ENCODE results near the gene IRAK2. TPM values are rescaled to one million over a fixed set of nuclear protein-coding genes. Genes with fewer than 3 reads are reported as not detected.
A peak's percentile ranks its signal among the peaks of the same experiment; 100 is the strongest.

Gene IRAK2
- 2.6 TPM for polyA plus RNA-seq (2013, experiment 1 of 2)
- polyA plus RNA-seq (2013, experiment 2 of 2): 2.4 TPM

DNA sequence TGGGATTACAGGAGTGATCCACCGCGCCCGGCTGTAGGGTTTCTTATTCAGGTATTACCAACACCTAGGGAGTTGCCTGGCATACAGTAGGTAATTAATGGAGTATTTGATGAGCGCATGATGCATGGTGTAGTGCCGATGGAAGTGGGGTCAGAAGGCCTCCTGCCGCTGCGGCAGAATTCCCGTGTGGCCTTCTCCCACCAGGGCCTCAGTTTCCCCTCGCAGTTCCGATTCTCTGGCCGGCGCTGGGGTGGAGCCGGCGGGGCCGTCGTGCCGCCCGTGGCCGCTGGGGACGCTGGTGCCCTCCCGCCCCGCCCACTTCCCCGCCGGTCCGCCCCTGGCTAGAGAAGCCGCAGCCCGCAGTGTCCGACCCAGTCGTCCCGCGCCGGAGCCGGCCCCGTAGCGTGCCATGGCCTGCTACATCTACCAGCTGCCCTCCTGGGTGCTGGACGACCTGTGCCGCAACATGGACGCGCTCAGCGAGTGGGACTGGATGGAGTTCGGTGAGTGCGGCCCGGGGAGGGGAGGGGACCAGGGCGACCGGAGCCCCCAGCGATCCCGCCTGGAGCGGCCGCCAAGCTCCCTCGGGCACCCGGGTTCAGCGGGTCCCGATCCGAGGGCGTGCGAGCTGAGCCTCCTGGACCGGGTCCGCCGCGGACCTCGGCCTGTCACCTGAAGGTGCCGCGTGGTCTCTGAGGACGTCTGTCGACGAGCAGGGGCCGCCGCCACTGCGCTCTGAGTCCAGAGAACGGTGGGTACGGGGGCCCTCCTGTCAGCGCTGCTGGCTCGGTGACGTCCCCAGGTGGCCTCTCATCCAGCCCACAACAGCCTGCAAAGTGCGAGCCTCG is at the start of gene IRAK2:
Gene IRAK2 (plus strand): TSS at position 374 of the 848 bp plus-strand sequence. CDS start 36 bp downstream, at position 410.
- peaks cover 14% of the 10 kb centered on the region for H3K79me1 ChIP-seq (replicated peaks; ENCODE audit: low read length, poor library complexity, severe bottlenecking)
- H2AFZ ChIP-seq (ENCODE audit: low read depth, low read length): peak within 1 kb of the TSS; percentile 83
- peak within 1 kb of the TSS; percentile 92 for H3K9ac ChIP-seq (ENCODE audit: low read length)
- peak within 1 kb of the TSS; percentile 90 for H4K91ac ChIP-seq (ENCODE audit: low read length)
- peaks cover 9% of the 10 kb centered on the region for H3K4me1 ChIP-seq (ENCODE audit: control insufficient read depth, insufficient read depth, low read depth, low read length)
- no peaks in the 10 kb centered on the region for H3K9me3 ChIP-seq (ENCODE audit: control insufficient read depth, low read length)
- peaks cover 7 to 23% of the 10 kb centered on the region in 2 experiments for H3K36me3 ChIP-seq (ENCODE audit: control insufficient read depth in 1 of 2, insufficient read depth in 2 of 2, low read depth in 1 of 2, low read length in 2 of 2)
- DNase-seq: peak; percentile 80
- H2BK5ac ChIP-seq (ENCODE audit: low read depth, low read length, poor library complexity, severe bottlenecking): no peak within 1 kb of the TSS
- H3K14ac ChIP-seq (ENCODE audit: low read length in 2 of 2): peak within 1 kb of the TSS in 1 of 2 experiments; percentile 71
- no peak within 1 kb of the TSS for H3K23ac ChIP-seq (ENCODE audit: low read length in 2 of 2)
- peak within 1 kb of the TSS; percentile 77 for H4K8ac ChIP-seq (ENCODE audit: low read length)
- peaks cover 0 to 4% of the 10 kb centered on the region in 2 experiments for H3K27me3 ChIP-seq (ENCODE audit: control insufficient read depth in 1 of 2, insufficient read depth in 1 of 2, low read length in 2 of 2)
- H2BK120ac ChIP-seq (ENCODE audit: low read depth, low read length): peak within 1 kb of the TSS; percentile 64
- no peak within 1 kb of the TSS for H2AK5ac ChIP-seq (ENCODE audit: low read length, severe bottlenecking)
- 4% methylated on average over 71 of the region's 76 CpGs for WGBS
- H3K27ac ChIP-seq (ENCODE audit: low read length, poor library complexity, severe bottlenecking): no peak within 1 kb of the TSS
- peak within 1 kb of the TSS in 1 of 2 experiments; percentile 79 for H2BK12ac ChIP-seq (ENCODE audit: low read length in 2 of 2)
- peak within 1 kb of the TSS; percentile 98 for H2BK15ac ChIP-seq (ENCODE audit: low read depth, poor library complexity, severe bottlenecking)
- peak within 1 kb of the TSS; percentile 64 for H3K4me2 ChIP-seq (ENCODE audit: low read length, poor library complexity, severe bottlenecking)
- peak within 1 kb of the TSS; percentile 82 to 97 for H3K18ac ChIP-seq (ENCODE audit: low read depth in 1 of 2, low read length in 2 of 2)
- H3K4ac ChIP-seq (ENCODE audit: low read depth in 1 of 2, low read length in 2 of 2): peak within 1 kb of the TSS; percentile 6 to 55
- peak within 1 kb of the TSS; percentile 96 to 97 for H3K4me3 ChIP-seq (ENCODE audit: insufficient read depth in 1 of 2, low read depth in 1 of 2, low read length in 2 of 2)

DNA sequence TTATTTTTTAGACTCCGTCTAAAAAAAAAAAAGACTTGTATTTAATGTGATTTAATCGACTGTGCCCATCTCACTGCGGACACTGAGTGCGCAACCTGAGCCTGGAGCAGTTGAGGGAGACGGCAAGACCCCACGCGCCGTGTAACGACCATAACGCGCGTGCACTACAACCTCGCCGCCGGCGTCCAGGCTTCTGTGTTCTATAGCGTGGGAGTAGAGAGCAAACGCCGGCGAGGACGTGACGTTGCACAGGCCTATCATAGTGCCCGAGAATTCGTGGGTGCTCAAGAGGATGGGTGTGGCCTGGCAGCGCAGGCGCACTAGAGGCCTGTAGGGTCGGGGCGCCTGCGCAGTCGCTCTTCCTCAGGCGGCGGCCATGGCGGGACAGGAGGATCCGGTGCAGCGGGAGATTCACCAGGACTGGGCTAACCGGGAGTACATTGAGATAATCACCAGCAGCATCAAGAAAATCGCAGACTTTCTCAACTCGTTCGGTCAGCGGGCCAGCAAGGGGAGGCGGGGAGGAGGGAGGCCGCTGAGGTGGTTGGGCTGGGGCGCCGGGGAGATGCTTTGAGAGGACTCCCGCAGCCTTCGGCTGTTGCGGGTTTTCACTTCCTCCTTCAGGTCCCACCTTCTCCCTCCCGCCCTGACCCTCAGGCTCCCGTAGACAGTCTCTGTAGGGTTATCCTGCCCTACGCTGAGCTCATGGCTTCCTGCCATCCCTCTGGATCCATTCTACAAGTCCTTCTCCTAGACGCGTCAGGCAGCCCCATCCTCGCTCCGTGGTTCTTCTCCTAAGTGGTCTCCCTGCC is 49.2 kb upstream of the IRAK2 start, which contains the start of gene BRK1:
Gene BRK1 (plus strand): TSS at position 350 of the 812 bp plus-strand sequence. CDS start 27 bp downstream, at position 377.
- H3K4ac ChIP-seq (ENCODE audit: low read depth in 1 of 2, low read length in 2 of 2): peak within 1 kb of the TSS in 1 of 2 experiments; percentile 93
- H3K4me1 ChIP-seq (ENCODE audit: control insufficient read depth, insufficient read depth, low read depth, low read length): peaks cover 6% of the 10 kb centered on the region
- H3K18ac ChIP-seq (ENCODE audit: low read depth in 1 of 2, low read length in 2 of 2): peak within 1 kb of the TSS; percentile 1 to 91
- H3K9me3 ChIP-seq (ENCODE audit: control insufficient read depth, low read length): no peaks in the 10 kb centered on the region
- no peak within 1 kb of the TSS for H2BK15ac ChIP-seq (ENCODE audit: low read depth, poor library complexity, severe bottlenecking)
- H3K14ac ChIP-seq (ENCODE audit: low read length in 2 of 2): peak within 1 kb of the TSS in 1 of 2 experiments; percentile 87
- H3K9ac ChIP-seq (ENCODE audit: low read length): peak within 1 kb of the TSS; percentile 91
- peak within 1 kb of the TSS; percentile 62 for H3K27ac ChIP-seq (ENCODE audit: low read length, poor library complexity, severe bottlenecking)
- H3K27me3 ChIP-seq (ENCODE audit: control insufficient read depth in 1 of 2, insufficient read depth in 1 of 2, low read length in 2 of 2): no peaks in the 10 kb centered on the region
- H3K4me2 ChIP-seq (ENCODE audit: low read length, poor library complexity, severe bottlenecking): peak within 1 kb of the TSS; percentile 78
- peak within 1 kb of the TSS; percentile 89 for H2AFZ ChIP-seq (ENCODE audit: low read depth, low read length)
- H3K79me1 ChIP-seq (replicated peaks; ENCODE audit: low read length, poor library complexity, severe bottlenecking): peaks cover 1% of the 10 kb centered on the region
- H2BK12ac ChIP-seq (ENCODE audit: low read length in 2 of 2): peak within 1 kb of the TSS in 1 of 2 experiments; percentile 84
- no peak within 1 kb of the TSS for H2BK5ac ChIP-seq (ENCODE audit: low read depth, low read length, poor library complexity, severe bottlenecking)
- no peak within 1 kb of the TSS for H2AK5ac ChIP-seq (ENCODE audit: low read length, severe bottlenecking)
- peak within 1 kb of the TSS in 1 of 2 experiments; percentile 50 for H3K23ac ChIP-seq (ENCODE audit: low read length in 2 of 2)
- WGBS: 3% methylated on average over 53 of the region's 54 CpGs
- peaks cover 0 to 14% of the 10 kb centered on the region in 2 experiments for H3K36me3 ChIP-seq (ENCODE audit: control insufficient read depth in 1 of 2, insufficient read depth in 2 of 2, low read depth in 1 of 2, low read length in 2 of 2)
- H4K91ac ChIP-seq (ENCODE audit: low read length): peak within 1 kb of the TSS; percentile 85
- DNase-seq: peak; percentile 97
- H3K4me3 ChIP-seq (ENCODE audit: insufficient read depth in 1 of 2, low read depth in 1 of 2, low read length in 2 of 2): peak within 1 kb of the TSS; percentile 86 to 88
- peak within 1 kb of the TSS; percentile 69 for H4K8ac ChIP-seq (ENCODE audit: low read length)
- no peak within 1 kb of the TSS for H2BK120ac ChIP-seq (ENCODE audit: low read depth, low read length)

DNA sequence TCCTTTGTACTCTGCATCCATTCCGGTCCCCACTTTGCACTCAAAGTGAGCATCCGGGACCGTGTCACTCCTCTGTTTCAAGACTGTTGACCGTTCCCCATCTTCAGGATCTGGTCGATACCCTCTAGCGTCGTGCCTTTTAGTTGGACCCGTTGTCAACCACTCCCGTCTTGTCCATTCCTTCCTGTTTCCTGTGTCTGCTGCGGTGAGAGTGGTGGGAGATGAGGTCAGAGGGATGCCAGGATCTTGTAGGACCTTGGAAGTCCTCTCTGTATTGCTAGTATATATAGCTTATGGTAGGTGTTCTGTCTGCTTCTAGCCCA is 48.6 kb upstream of the IRAK2 start:
- peak overlapping the region; percentile 89 for H2AFZ ChIP-seq (ENCODE audit: low read depth, low read length)
- no peak overlapping the region for H2BK12ac ChIP-seq (ENCODE audit: low read length in 2 of 2)
- peak overlapping the region; percentile 79 for H4K91ac ChIP-seq (ENCODE audit: low read length)
- no peak overlapping the region for H2BK120ac ChIP-seq (ENCODE audit: low read depth, low read length)
- H3K9me3 ChIP-seq (ENCODE audit: control insufficient read depth, low read length): no peaks in the 10 kb centered on the region
- peaks cover 0 to 19% of the 10 kb centered on the region in 2 experiments for H3K36me3 ChIP-seq (ENCODE audit: control insufficient read depth in 1 of 2, insufficient read depth in 2 of 2, low read depth in 1 of 2, low read length in 2 of 2)
- H3K14ac ChIP-seq (ENCODE audit: low read length in 2 of 2): peak overlapping the region in 1 of 2 experiments; percentile 87
- peak overlapping the region; percentile 69 for H4K8ac ChIP-seq (ENCODE audit: low read length)
- H2BK15ac ChIP-seq (ENCODE audit: low read depth, poor library complexity, severe bottlenecking): no peak overlapping the region
- peak overlapping the region in 1 of 2 experiments; percentile 93 for H3K4ac ChIP-seq (ENCODE audit: low read depth in 1 of 2, low read length in 2 of 2)
- no peak overlapping the region for H3K23ac ChIP-seq (ENCODE audit: low read length in 2 of 2)
- peaks cover 6% of the 10 kb centered on the region for H3K4me1 ChIP-seq (ENCODE audit: control insufficient read depth, insufficient read depth, low read depth, low read length)
- no peak overlapping the region for H2BK5ac ChIP-seq (ENCODE audit: low read depth, low read length, poor library complexity, severe bottlenecking)
- H3K27ac ChIP-seq (ENCODE audit: low read length, poor library complexity, severe bottlenecking): peak overlapping the region; percentile 62
- peak overlapping the region; percentile 1 to 91 for H3K18ac ChIP-seq (ENCODE audit: low read depth in 1 of 2, low read length in 2 of 2)
- H3K4me3 ChIP-seq (ENCODE audit: insufficient read depth in 1 of 2, low read depth in 1 of 2, low read length in 2 of 2): peak overlapping the region; percentile 86 to 88
- WGBS: 1% methylated on average over 9 of the region's 10 CpGs
- DNase-seq: peak; percentile 84
- H3K9ac ChIP-seq (ENCODE audit: low read length): peak overlapping the region; percentile 91
- peak overlapping the region; percentile 78 for H3K4me2 ChIP-seq (ENCODE audit: low read length, poor library complexity, severe bottlenecking)
- H3K79me1 ChIP-seq (replicated peaks; ENCODE audit: low read length, poor library complexity, severe bottlenecking): peaks cover 1% of the 10 kb centered on the region
- no peak overlapping the region for H2AK5ac ChIP-seq (ENCODE audit: low read length, severe bottlenecking)
- H3K27me3 ChIP-seq (ENCODE audit: control insufficient read depth in 1 of 2, insufficient read depth in 1 of 2, low read length in 2 of 2): no peaks in the 10 kb centered on the region

All from mesenchymal stem cell (in vitro differentiated cells and primary cell).